Endodermal cell (in vitro differentiated cells): ENCODE measurements around the gene PDE6B. TPM values are rescaled to one million over a fixed set of nuclear protein-coding genes. Genes with fewer than 3 reads are reported as not detected.

Experiments used
- DNase-seq: peaks from one replicate; pipeline ENCODE4 v3.0.0-alpha.2; 2017
- H3K27ac ChIP-seq: 2 replicates; pipeline ENCODE4 v1.5.1; 2013; ENCODE audit warnings: mild to moderate bottlenecking, low read depth, low read length, moderate library complexity
- H3K27me3 ChIP-seq: 2 replicates; pipeline ENCODE4 v1.6.1; 2013; ENCODE audit warnings: mild to moderate bottlenecking, low read length, moderate library complexity; ENCODE audit not compliant: insufficient read depth, control insufficient read depth, poor library complexity, severe bottlenecking
- H3K36me3 ChIP-seq: 2 replicates; pipeline ENCODE4 v1.7.0; 2013; ENCODE audit warnings: mild to moderate bottlenecking, low read length, moderate library complexity; ENCODE audit not compliant: control insufficient read depth, insufficient read depth
- H3K4me1 ChIP-seq: one replicate; pipeline ENCODE4 v1.7.0; 2013; ENCODE audit warnings: low read length; ENCODE audit not compliant: control insufficient read depth, insufficient read depth
- H3K4me3 ChIP-seq: 2 replicates; pipeline ENCODE4 v1.5.1; 2013; ENCODE audit warnings: mild to moderate bottlenecking, low read length, moderate library complexity
- H3K9ac ChIP-seq: 2 replicates; pipeline ENCODE4 v1.6.1; 2013; ENCODE audit warnings: mild to moderate bottlenecking, low read length, moderate library complexity; ENCODE audit not compliant: poor library complexity, severe bottlenecking; ENCODE audit errors: extremely low read depth
- H3K9me3 ChIP-seq: 2 replicates; pipeline ENCODE4 v1.6.1; 2013; ENCODE audit warnings: mild to moderate bottlenecking, low read length, moderate library complexity; ENCODE audit not compliant: control insufficient read depth
- H3K27ac Mint-ChIP-seq: 2 replicates; pipeline ENCODE4 v1.8.0; 2020; ENCODE audit warnings: mixed read lengths
- H3K27me3 Mint-ChIP-seq: 2 replicates; pipeline ENCODE4 v1.8.0; 2021; ENCODE audit warnings: mild to moderate bottlenecking, mixed read lengths; ENCODE audit not compliant: insufficient read depth
- H3K36me3 Mint-ChIP-seq: 2 replicates; pipeline ENCODE4 v1.8.0; 2020; ENCODE audit warnings: low read depth, mixed read lengths
- H3K4me1 Mint-ChIP-seq: 2 replicates; pipeline ENCODE4 v1.8.0; 2020; ENCODE audit warnings: mixed read lengths
- H3K4me3 Mint-ChIP-seq: 2 replicates; pipeline ENCODE4 v1.8.0; 2020; ENCODE audit warnings: mild to moderate bottlenecking, moderate library complexity, mixed read lengths
- H3K9me3 Mint-ChIP-seq: 2 replicates; pipeline ENCODE4 v1.8.0; 2020; ENCODE audit warnings: mild to moderate bottlenecking, mixed read lengths
- WGBS, 2 experiments: methylation state at CpG; one replicate each; pipeline versions ENCODE4 v1.1.5 to v1.1.7; 2013; ENCODE audit warnings: missing lambda C conversion rate in 2 of 2, mixed read lengths in 1 of 2; ENCODE audit not compliant: insufficient coverage in 1 of 2, insufficient read length in 1 of 2; 5-methylcytosine and 5-hydroxymethylcytosine counted together
- total RNA-seq, 2 donors: library from RNA; stranded (reverse); fragmentation: NEBNext Ultra II Directional in 1 of 2; extraction: Animal tissue kit (Norgen Biotek cat#: 25700) in 1 of 2; gene quantifications; 2 replicates in 1 of 2; 3 replicates in 1 of 2; pipeline ENCODE4 v1.2.1, GENCODE V29; 2021
- TF ChIP-seq, protein P1 (sequence below): fragments of 200-600 bp; sonication (generic); conservative IDR thresholded peaks from 2 replicates; pipeline ENCODE4 v1.5.0; 2021; ENCODE audit warnings: antibody characterized with exemption, mild to moderate bottlenecking

Gene PDE6B
- total RNA-seq, 2 donors from 2014 or later, result 12.4 to 14.6 TPM

DNA sequence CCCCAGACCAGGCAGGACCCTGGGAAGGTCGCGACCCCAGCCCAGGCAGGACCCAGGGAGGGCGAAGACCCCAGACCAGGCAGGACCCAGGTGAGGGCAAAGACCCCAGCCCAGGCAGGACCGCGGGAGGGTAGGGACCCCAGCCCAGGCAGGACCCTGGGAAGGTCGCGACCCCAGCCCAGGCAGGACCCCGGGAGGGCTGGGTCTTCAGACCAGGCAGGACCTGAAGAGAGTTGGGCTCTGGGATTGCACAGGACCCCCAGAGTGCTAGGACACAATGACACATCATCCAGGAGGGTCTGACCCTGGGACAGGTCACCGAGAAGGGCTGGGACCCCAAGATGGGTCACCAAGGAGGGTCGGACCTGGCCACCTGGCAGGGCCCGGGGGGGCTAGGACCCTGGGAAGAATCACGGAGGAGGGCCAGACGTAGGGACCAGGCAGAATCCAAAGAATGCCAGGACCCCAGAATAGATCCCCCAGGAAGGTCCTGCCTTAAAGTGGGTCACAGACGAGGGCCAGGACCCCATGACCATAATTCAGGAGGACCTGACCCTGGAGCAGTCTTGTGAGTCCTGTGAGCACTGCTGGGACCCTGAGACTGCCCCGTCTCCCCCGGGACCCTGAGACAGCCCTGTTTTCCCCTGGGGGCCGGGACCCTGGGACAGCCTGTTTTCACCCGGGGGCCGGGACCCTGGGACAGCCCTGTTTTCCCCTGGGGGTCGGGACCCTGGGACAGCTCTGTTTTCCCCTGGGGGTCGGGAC lies 81.6 kb downstream of the PDE6B start:
- Histone ChIP-seq H3K4me3 (peak overlapping the region; percentile 89), H3K36me3 (peaks cover 31% of the 10 kb centered on the region), H3K9ac (peak overlapping the region; percentile 96), H3K27me3 (peaks cover 6% of the 10 kb centered on the region), H3K27ac (no peak overlapping the region), H3K9me3 (no peaks in the 10 kb centered on the region), H3K4me1 (no peaks in the 10 kb centered on the region)
- DNase-seq, result no peak
- no peak overlapping the region for H3K27ac Mint-ChIP-seq
- peaks cover 27% of the 10 kb centered on the region for H3K36me3 Mint-ChIP-seq
- TF ChIP-seq, protein P1, sequence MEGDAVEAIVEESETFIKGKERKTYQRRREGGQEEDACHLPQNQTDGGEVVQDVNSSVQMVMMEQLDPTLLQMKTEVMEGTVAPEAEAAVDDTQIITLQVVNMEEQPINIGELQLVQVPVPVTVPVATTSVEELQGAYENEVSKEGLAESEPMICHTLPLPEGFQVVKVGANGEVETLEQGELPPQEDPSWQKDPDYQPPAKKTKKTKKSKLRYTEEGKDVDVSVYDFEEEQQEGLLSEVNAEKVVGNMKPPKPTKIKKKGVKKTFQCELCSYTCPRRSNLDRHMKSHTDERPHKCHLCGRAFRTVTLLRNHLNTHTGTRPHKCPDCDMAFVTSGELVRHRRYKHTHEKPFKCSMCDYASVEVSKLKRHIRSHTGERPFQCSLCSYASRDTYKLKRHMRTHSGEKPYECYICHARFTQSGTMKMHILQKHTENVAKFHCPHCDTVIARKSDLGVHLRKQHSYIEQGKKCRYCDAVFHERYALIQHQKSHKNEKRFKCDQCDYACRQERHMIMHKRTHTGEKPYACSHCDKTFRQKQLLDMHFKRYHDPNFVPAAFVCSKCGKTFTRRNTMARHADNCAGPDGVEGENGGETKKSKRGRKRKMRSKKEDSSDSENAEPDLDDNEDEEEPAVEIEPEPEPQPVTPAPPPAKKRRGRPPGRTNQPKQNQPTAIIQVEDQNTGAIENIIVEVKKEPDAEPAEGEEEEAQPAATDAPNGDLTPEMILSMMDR, result no peak
- H3K4me3 Mint-ChIP-seq, result peak overlapping the region; percentile 49
- H3K9me3 Mint-ChIP-seq, result peaks cover 10% of the 10 kb centered on the region
- H3K27me3 Mint-ChIP-seq, result peaks cover 15% of the 10 kb centered on the region
- 72 to 81% methylated on average over 13 to 21 of the region's 21 CpGs for WGBS, 2 experiments
- H3K4me1 Mint-ChIP-seq, result no peaks in the 10 kb centered on the region

DNA sequence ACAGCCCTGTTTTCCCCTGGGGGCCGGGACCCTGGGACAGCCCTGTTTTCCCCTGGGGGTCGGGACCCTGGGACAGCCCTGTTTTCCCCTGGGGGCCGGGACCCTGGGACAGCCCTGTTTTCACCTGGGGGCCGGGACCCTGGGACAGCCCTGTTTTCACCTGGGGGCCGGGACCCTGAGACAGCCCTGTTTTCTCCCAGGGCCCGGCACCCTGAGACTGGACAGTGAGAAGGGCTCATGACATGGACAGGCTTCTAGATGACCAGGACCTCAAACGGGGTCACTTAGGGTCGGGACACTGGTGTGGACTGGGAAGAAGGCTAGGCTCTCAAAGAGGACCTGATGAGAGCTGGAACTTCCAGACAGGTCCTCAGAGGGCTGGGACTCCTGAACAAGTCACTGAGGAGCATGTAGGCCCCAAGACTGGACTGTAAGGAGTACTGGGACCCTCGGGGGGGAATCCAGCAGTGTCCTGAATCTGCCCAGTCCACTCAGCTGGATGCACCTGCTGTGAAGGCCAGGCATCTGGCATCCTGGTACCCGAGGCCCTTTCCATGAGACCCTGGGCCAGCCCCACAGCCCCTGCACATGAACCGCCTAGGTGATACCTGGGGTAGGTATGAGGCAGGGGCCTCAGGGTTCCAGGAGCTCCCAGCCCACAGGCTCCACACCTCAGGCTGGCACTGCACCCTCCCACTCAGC lies 82.7 kb downstream of the PDE6B start:
- WGBS, 2 experiments, result 97 to 100% methylated on average over 3 to 11 of the region's 11 CpGs

DNA sequence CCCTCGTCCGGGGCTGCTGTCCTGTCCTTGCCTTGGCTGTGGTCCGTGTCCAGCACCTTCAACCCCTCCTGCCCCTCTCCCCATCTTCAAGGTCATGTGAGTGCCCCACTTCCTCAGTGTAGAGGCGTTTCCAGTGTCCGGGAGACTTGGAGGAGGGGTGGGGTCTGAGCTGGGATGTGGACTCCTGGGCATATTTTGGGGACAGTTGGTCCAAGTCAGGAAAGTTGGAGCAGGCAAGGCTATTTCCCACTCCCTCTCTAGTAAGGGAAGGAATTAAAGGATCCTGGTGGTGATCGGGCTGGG lies 83.2 kb downstream of the PDE6B start:
- Histone ChIP-seq H3K27me3 (peaks cover 6% of the 10 kb centered on the region), H3K9me3 (no peaks in the 10 kb centered on the region), H3K4me1 (no peaks in the 10 kb centered on the region), H3K27ac (no peak overlapping the region), H3K9ac (no peak overlapping the region), H3K36me3 (peaks cover 37% of the 10 kb centered on the region), H3K4me3 (peak overlapping the region; percentile 89)
- no peak for DNase-seq
- Mint-ChIP-seq H3K4me3 (peak overlapping the region; percentile 29), H3K36me3 (peaks cover 30% of the 10 kb centered on the region), H3K9me3 (peaks cover 10% of the 10 kb centered on the region), H3K27ac (no peak overlapping the region), H3K4me1 (no peaks in the 10 kb centered on the region), H3K27me3 (peaks cover 8% of the 10 kb centered on the region)
- 90 to 92% methylated on average over 2 to 6 of the region's 6 CpGs for WGBS, 2 experiments
- TF ChIP-seq, protein P1, result no peak

More for the DNA sequence above, 82.7 kb downstream of the PDE6B start:
- Mint-ChIP-seq H3K4me3 (peak overlapping the region; percentile 29), H3K4me1 (no peaks in the 10 kb centered on the region), H3K27me3 (peaks cover 8% of the 10 kb centered on the region), H3K36me3 (peaks cover 30% of the 10 kb centered on the region), H3K27ac (no peak overlapping the region), H3K9me3 (peaks cover 10% of the 10 kb centered on the region)
- Histone ChIP-seq H3K4me1 (no peaks in the 10 kb centered on the region), H3K36me3 (peaks cover 34% of the 10 kb centered on the region), H3K4me3 (peak overlapping the region; percentile 89), H3K27ac (no peak overlapping the region), H3K9ac (no peak overlapping the region), H3K27me3 (peaks cover 6% of the 10 kb centered on the region), H3K9me3 (no peaks in the 10 kb centered on the region)
- no peak for DNase-seq
- TF ChIP-seq, protein P1, result no peak
